ENCODE measurements around the gene NLK.
"Not testable (repeated sequence)": the region's sequence is repeated elsewhere in the genome, so short reads cannot be mapped to it uniquely, and the experiment has no call there.

NLK gene

GRCh38 chr17:28206292-28206691 is 163.8 kb downstream of the NLK start:
- Histone ChIP-seq H3K9me3 (ENCODE audit: control insufficient read depth in 2 of 2, low read length in 2 of 2) (no peaks in the 10 kb centered on the region), H3K27ac (ENCODE audit: low read length) (no peak overlapping the region), H3K36me3 (ENCODE audit: control insufficient read depth in 2 of 2, insufficient read depth in 2 of 2, low read length in 2 of 2) (no peaks in the 10 kb centered on the region)

GRCh38 chr17:28211811-28212210 is 169.3 kb downstream of the NLK start:
- Histone ChIP-seq H3K36me3 (ENCODE audit: control insufficient read depth in 2 of 2, insufficient read depth in 2 of 2, low read length in 2 of 2) (no peaks in the 10 kb centered on the region), H3K27me3 (ENCODE audit: control insufficient read depth in 1 of 2, insufficient read depth in 2 of 2, low read length in 2 of 2) (no peaks in the 10 kb centered on the region), H3K4me3 (ENCODE audit: low read length in 2 of 2) (no peak overlapping the region), H3K27ac (ENCODE audit: low read length) (no peak overlapping the region), H3K9me3 (ENCODE audit: control insufficient read depth in 2 of 2, low read length in 2 of 2) (peaks cover 0 to 3% of the 10 kb centered on the region in 2 donors), H3K9ac (ENCODE audit: low read length in 2 of 2) (no peak overlapping the region), H3K4me1 (ENCODE audit: control insufficient read depth, insufficient read depth, low read length) (no peaks in the 10 kb centered on the region)

More at GRCh38 chr17:28206292-28206691, 163.8 kb downstream of the NLK start:
- Histone ChIP-seq H3K9ac (ENCODE audit: low read length in 2 of 2) (no peak overlapping the region), H3K27me3 (ENCODE audit: control insufficient read depth in 1 of 2, insufficient read depth in 2 of 2, low read length in 2 of 2) (peaks cover 0 to 3% of the 10 kb centered on the region in 2 donors), H3K4me1 (ENCODE audit: control insufficient read depth, insufficient read depth, low read length) (no peaks in the 10 kb centered on the region), H3K4me3 (ENCODE audit: low read length in 2 of 2) (no peak overlapping the region)

GRCh38 chr17:28213578-28213977 is 171.1 kb downstream of the NLK start:
- not testable (repeated sequence) for H3K9me3 ChIP-seq (ENCODE audit: control insufficient read depth in 2 of 2, low read length in 2 of 2); H3K4me1 ChIP-seq (ENCODE audit: control insufficient read depth, insufficient read depth, low read length); H3K9ac ChIP-seq (ENCODE audit: low read length in 2 of 2); H3K36me3 ChIP-seq (ENCODE audit: control insufficient read depth in 2 of 2, insufficient read depth in 2 of 2, low read length in 2 of 2); H3K4me3 ChIP-seq (ENCODE audit: low read length in 2 of 2); H3K27me3 ChIP-seq (ENCODE audit: control insufficient read depth in 1 of 2, insufficient read depth in 2 of 2, low read length in 2 of 2); H3K27ac ChIP-seq (ENCODE audit: low read length)

- Histone ChIP-seq H3K4me1 (ENCODE audit: control insufficient read depth, insufficient read depth, low read length) (no peaks in the 10 kb centered on the region), H3K27me3 (ENCODE audit: control insufficient read depth in 1 of 2, insufficient read depth in 2 of 2, low read length in 2 of 2) (no peaks in the 10 kb centered on the region), H3K27ac (ENCODE audit: low read length) (no peak overlapping the region), H3K9ac (ENCODE audit: low read length in 2 of 2) (no peak overlapping the region), H3K9me3 (ENCODE audit: control insufficient read depth in 2 of 2, low read length in 2 of 2) (peaks cover 0 to 3% of the 10 kb centered on the region in 2 donors), H3K4me3 (ENCODE audit: low read length in 2 of 2) (no peak overlapping the region), H3K36me3 (ENCODE audit: control insufficient read depth in 2 of 2, insufficient read depth in 2 of 2, low read length in 2 of 2) (no peaks in the 10 kb centered on the region)
Measured at GRCh38 chr17:28216052-28216451, 173.6 kb downstream of the NLK start.

- H3K36me3 ChIP-seq (ENCODE audit: control insufficient read depth in 2 of 2, insufficient read depth in 2 of 2, low read length in 2 of 2) = no peaks in the 10 kb centered on the region
- H3K4me1 ChIP-seq (ENCODE audit: control insufficient read depth, insufficient read depth, low read length) = no peaks in the 10 kb centered on the region
- H3K9ac ChIP-seq (ENCODE audit: low read length in 2 of 2) = no peak overlapping the region
- H3K27ac ChIP-seq (ENCODE audit: low read length) = no peak overlapping the region
- H3K9me3 ChIP-seq (ENCODE audit: control insufficient read depth in 2 of 2, low read length in 2 of 2) = peaks cover 0 to 3% of the 10 kb centered on the region in 2 donors
- H3K4me3 ChIP-seq (ENCODE audit: low read length in 2 of 2) = no peak overlapping the region
- no peaks in the 10 kb centered on the region for H3K27me3 ChIP-seq (ENCODE audit: control insufficient read depth in 1 of 2, insufficient read depth in 2 of 2, low read length in 2 of 2)
Measured at GRCh38 chr17:28216528-28216927, 174.1 kb downstream of the NLK start.

DNA sequence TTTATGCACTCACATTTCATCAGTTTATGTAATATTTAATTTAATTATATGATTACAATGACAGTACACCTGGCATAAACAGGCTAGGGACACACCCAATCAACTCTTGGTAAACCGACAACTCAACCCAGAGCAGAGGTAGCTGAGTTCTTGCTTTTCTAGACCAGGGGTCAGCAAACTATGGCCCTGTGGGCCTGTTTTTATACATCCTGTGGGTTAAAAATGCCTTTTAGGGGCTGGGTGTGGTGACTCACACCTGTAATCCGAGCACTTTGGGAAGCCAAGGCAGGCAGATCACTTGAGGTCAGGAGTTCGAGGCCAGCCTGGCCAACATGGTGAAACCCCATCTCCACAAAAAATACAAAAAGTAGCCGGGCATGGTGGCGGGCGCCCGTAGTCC is 177.3 kb downstream of the NLK start:
- Histone ChIP-seq H3K9me3 (ENCODE audit: control insufficient read depth in 2 of 2, low read length in 2 of 2) (no peaks in the 10 kb centered on the region), H3K36me3 (ENCODE audit: control insufficient read depth in 2 of 2, insufficient read depth in 2 of 2, low read length in 2 of 2) (no peaks in the 10 kb centered on the region), H3K4me3 (ENCODE audit: low read length in 2 of 2) (no peak overlapping the region), H3K4me1 (ENCODE audit: control insufficient read depth, insufficient read depth, low read length) (no peaks in the 10 kb centered on the region), H3K27ac (ENCODE audit: low read length) (no peak overlapping the region), H3K9ac (ENCODE audit: low read length in 2 of 2) (no peak overlapping the region), H3K27me3 (ENCODE audit: control insufficient read depth in 1 of 2, insufficient read depth in 2 of 2, low read length in 2 of 2) (no peaks in the 10 kb centered on the region)

- Histone ChIP-seq H3K4me3 (ENCODE audit: low read length in 2 of 2) (no peak overlapping the region), H3K9me3 (ENCODE audit: control insufficient read depth in 2 of 2, low read length in 2 of 2) (no peaks in the 10 kb centered on the region), H3K36me3 (ENCODE audit: control insufficient read depth in 2 of 2, insufficient read depth in 2 of 2, low read length in 2 of 2) (no peaks in the 10 kb centered on the region), H3K4me1 (ENCODE audit: control insufficient read depth, insufficient read depth, low read length) (no peaks in the 10 kb centered on the region), H3K27me3 (ENCODE audit: control insufficient read depth in 1 of 2, insufficient read depth in 2 of 2, low read length in 2 of 2) (peaks cover 3 to 5% of the 10 kb centered on the region in 2 donors), H3K9ac (ENCODE audit: low read length in 2 of 2) (no peak overlapping the region), H3K27ac (ENCODE audit: low read length) (no peak overlapping the region)
Measured at GRCh38 chr17:28221751-28222414, 179.4 kb downstream of the NLK start.

- no peak overlapping the region for H3K27ac ChIP-seq (ENCODE audit: low read length)
- H3K9me3 ChIP-seq (ENCODE audit: control insufficient read depth in 2 of 2, low read length in 2 of 2) = no peaks in the 10 kb centered on the region
- H3K36me3 ChIP-seq (ENCODE audit: control insufficient read depth in 2 of 2, insufficient read depth in 2 of 2, low read length in 2 of 2) = no peaks in the 10 kb centered on the region
- H3K4me1 ChIP-seq (ENCODE audit: control insufficient read depth, insufficient read depth, low read length) = peaks cover 9% of the 10 kb centered on the region
- no peak overlapping the region for H3K9ac ChIP-seq (ENCODE audit: low read length in 2 of 2)
- no peak overlapping the region for H3K4me3 ChIP-seq (ENCODE audit: low read length in 2 of 2)
- peaks cover 29 to 35% of the 10 kb centered on the region in 2 donors for H3K27me3 ChIP-seq (ENCODE audit: control insufficient read depth in 1 of 2, insufficient read depth in 2 of 2, low read length in 2 of 2)
Measured at GRCh38 chr17:28225271-28225670, 182.8 kb downstream of the NLK start.

- H3K4me1 ChIP-seq (ENCODE audit: control insufficient read depth, insufficient read depth, low read length) = peaks cover 9% of the 10 kb centered on the region
- no peak overlapping the region for H3K27ac ChIP-seq (ENCODE audit: low read length)
- H3K9me3 ChIP-seq (ENCODE audit: control insufficient read depth in 2 of 2, low read length in 2 of 2) = no peaks in the 10 kb centered on the region
- no peak overlapping the region for H3K4me3 ChIP-seq (ENCODE audit: low read length in 2 of 2)
- peaks cover 30 to 37% of the 10 kb centered on the region in 2 donors for H3K27me3 ChIP-seq (ENCODE audit: control insufficient read depth in 1 of 2, insufficient read depth in 2 of 2, low read length in 2 of 2)
- no peaks in the 10 kb centered on the region for H3K36me3 ChIP-seq (ENCODE audit: control insufficient read depth in 2 of 2, insufficient read depth in 2 of 2, low read length in 2 of 2)
- no peak overlapping the region for H3K9ac ChIP-seq (ENCODE audit: low read length in 2 of 2)
Measured at GRCh38 chr17:28225867-28226266, 183.4 kb downstream of the NLK start.

- no peak overlapping the region for H3K4me3 ChIP-seq (ENCODE audit: low read length in 2 of 2)
- H3K27me3 ChIP-seq (ENCODE audit: control insufficient read depth in 1 of 2, insufficient read depth in 2 of 2, low read length in 2 of 2) = peaks cover 30 to 37% of the 10 kb centered on the region in 2 donors
- no peak overlapping the region for H3K9ac ChIP-seq (ENCODE audit: low read length in 2 of 2)
Measured at GRCh38 chr17:28226563-28227315, 184.3 kb downstream of the NLK start.

More at GRCh38 chr17:28226563-28227315, 184.3 kb downstream of the NLK start:
- Histone ChIP-seq H3K9me3 (ENCODE audit: control insufficient read depth in 2 of 2, low read length in 2 of 2) (no peaks in the 10 kb centered on the region), H3K27ac (ENCODE audit: low read length) (no peak overlapping the region), H3K4me1 (ENCODE audit: control insufficient read depth, insufficient read depth, low read length) (peaks cover 9% of the 10 kb centered on the region), H3K36me3 (ENCODE audit: control insufficient read depth in 2 of 2, insufficient read depth in 2 of 2, low read length in 2 of 2) (no peaks in the 10 kb centered on the region)

Data from stomach smooth muscle (tissue), 2 donors.